Measurements from ENCODE around the gene BICRA. TPM values are rescaled to one million over a fixed set of nuclear protein-coding genes. Genes with fewer than 3 reads are reported as not detected.

BICRA gene
- total and polyA plus RNA-seq, 2 experiments from 2014 or later, result 3.4 to 5.4 TPM

DNA sequence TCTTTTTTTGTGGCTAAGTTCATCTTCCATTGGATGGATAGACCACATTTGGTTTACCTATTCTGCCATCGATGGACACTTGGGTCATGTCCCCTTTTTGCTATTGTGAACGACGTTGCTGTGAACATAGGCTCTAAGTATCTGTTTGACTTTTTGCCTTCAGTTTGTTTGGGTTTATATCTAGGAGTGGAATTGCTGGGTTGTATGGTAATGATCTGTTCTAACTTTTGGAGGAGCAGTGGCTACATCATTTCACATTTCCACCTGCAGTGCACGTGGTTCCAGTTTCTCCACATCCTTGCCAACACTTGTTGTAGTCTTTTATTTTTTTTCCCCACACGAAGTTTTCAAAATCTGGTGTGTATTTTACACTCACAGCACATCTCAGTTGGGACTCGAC is 21.7 kb downstream of the BICRA start:
- Histone ChIP-seq H2AFZ (no peak overlapping the region), H3K4me2 (no peak overlapping the region), H3K4me3 (no peak overlapping the region), H3K79me2 (peaks cover 100% of the 10 kb centered on the region), H3K4me1 (ENCODE audit: insufficient read depth) (peaks cover 3% of the 10 kb centered on the region), H3K9me3 (ENCODE audit: low read depth) (no peaks in the 10 kb centered on the region), H3K9me2 (replicated peaks; ENCODE audit: insufficient read depth) (no peaks in the 10 kb centered on the region), H3K36me3 (replicated peaks; ENCODE audit: insufficient read depth, low read depth) (no peaks in the 10 kb centered on the region), H4K20me1 (ENCODE audit: insufficient read depth, poor library complexity, severe bottlenecking) (peaks cover 52% of the 10 kb centered on the region), H3K27me3 (no peaks in the 10 kb centered on the region), H3K27ac (no peak overlapping the region)
- TF ChIP-seq EZH2 (IDR thresholded peaks at IDR 0.05; ENCODE audit: borderline replicate concordance), result no peak
- TF ChIP-seq, protein P1, sequence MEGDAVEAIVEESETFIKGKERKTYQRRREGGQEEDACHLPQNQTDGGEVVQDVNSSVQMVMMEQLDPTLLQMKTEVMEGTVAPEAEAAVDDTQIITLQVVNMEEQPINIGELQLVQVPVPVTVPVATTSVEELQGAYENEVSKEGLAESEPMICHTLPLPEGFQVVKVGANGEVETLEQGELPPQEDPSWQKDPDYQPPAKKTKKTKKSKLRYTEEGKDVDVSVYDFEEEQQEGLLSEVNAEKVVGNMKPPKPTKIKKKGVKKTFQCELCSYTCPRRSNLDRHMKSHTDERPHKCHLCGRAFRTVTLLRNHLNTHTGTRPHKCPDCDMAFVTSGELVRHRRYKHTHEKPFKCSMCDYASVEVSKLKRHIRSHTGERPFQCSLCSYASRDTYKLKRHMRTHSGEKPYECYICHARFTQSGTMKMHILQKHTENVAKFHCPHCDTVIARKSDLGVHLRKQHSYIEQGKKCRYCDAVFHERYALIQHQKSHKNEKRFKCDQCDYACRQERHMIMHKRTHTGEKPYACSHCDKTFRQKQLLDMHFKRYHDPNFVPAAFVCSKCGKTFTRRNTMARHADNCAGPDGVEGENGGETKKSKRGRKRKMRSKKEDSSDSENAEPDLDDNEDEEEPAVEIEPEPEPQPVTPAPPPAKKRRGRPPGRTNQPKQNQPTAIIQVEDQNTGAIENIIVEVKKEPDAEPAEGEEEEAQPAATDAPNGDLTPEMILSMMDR (IDR thresholded peaks at IDR 0.05; ENCODE audit: poor library complexity), result no peak
- no peak for TF ChIP-seq EZH2phosphoT487 (IDR thresholded peaks at IDR 0.05; ENCODE audit: low read depth, severe bottlenecking, unreplicated experiment)
- no peak for DNase-seq (ENCODE audit: low spot score)
- WGBS (ENCODE audit: low lambda C conversion rate, missing lambda C conversion rate), result 97% methylated on average over 6 of the region's 6 CpGs

DNA sequence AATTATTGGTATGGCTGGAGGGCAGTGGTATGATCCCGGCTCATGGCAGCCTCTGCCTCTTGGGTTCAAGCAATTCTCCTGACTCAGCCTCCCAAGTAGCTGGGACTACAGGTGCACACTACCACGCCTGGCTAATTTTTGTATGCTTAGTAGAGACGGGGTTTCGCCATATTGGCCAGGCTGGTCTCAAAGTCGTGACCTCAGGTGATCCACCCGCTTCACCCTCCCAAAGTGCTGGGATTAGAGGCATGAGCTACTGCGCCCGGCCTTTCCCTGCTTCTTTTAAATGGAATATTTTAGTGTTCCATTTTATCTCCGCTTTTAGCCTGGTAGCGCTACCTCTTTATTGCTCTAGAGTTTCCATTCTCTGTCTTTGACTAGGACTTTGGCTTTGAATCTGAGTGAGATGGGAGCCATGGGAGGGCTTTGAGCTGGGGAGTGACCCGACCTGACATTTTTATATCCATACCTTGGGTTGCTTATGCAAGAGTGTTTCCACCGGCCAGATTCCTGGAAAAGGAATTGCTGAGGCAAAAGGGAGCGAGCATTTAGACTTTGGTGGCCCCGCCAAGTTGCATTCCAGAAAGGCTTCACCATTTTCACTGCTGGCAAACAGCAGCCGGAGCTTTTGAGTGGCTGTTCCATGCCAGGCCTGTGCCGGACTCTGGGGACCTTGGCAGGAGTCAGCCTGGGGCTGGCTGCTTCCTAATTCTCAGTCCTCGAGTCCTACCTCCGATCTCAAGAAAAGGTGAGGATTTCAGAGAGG is 22.9 kb downstream of the BICRA start:
- DNase-seq (ENCODE audit: low spot score), result no peak
- WGBS (ENCODE audit: low lambda C conversion rate, missing lambda C conversion rate), result 93% methylated on average over 18 of the region's 18 CpGs
- H3K79me2 ChIP-seq, result peaks cover 100% of the 10 kb centered on the region
- no peak overlapping the region for H2AFZ ChIP-seq
- H3K27me3 ChIP-seq, result no peaks in the 10 kb centered on the region
- H3K4me1 ChIP-seq (ENCODE audit: insufficient read depth), result peaks cover 3% of the 10 kb centered on the region
- no peak for TF ChIP-seq EZH2phosphoT487 (IDR thresholded peaks at IDR 0.05; ENCODE audit: low read depth, severe bottlenecking, unreplicated experiment)
- no peak for TF ChIP-seq EZH2 (IDR thresholded peaks at IDR 0.05; ENCODE audit: borderline replicate concordance)
- TF ChIP-seq, protein P1 (IDR thresholded peaks at IDR 0.05; ENCODE audit: poor library complexity), result no peak
- H3K9me3 ChIP-seq (ENCODE audit: low read depth), result no peaks in the 10 kb centered on the region
- H3K27ac ChIP-seq, result no peak overlapping the region
- H3K4me3 ChIP-seq, result no peak overlapping the region
- no peaks in the 10 kb centered on the region for H3K9me2 ChIP-seq (replicated peaks; ENCODE audit: insufficient read depth)
- H3K36me3 ChIP-seq (replicated peaks; ENCODE audit: insufficient read depth, low read depth), result no peaks in the 10 kb centered on the region
- H3K4me2 ChIP-seq, result no peak overlapping the region
- peaks cover 47% of the 10 kb centered on the region for H4K20me1 ChIP-seq (ENCODE audit: insufficient read depth, poor library complexity, severe bottlenecking)

DNA sequence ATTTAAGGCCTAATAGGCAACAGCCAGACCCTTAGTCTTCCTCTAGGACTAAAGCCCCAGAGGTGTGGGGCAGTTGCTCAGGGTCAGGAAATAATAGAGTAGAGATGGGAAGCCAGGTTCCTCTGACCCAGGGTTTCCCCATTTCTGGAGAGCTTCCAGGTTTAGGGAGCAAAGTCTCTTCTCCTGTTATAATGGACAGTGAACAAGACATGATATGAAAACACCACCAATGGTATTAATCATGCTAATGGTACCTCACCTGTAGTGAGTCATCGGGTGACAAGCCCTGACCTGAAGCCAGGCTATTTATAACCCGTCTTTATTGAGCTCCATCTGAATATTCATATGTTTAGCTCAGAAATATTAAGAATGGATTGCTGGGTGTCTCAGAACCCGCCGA is 24.6 kb downstream of the BICRA start:
- no peaks in the 10 kb centered on the region for H3K27me3 ChIP-seq
- no peaks in the 10 kb centered on the region for H3K9me2 ChIP-seq (replicated peaks; ENCODE audit: insufficient read depth)
- peaks cover 33% of the 10 kb centered on the region for H4K20me1 ChIP-seq (ENCODE audit: insufficient read depth, poor library complexity, severe bottlenecking)
- peak overlapping the region; percentile 67 for H3K27ac ChIP-seq
- H3K36me3 ChIP-seq (replicated peaks; ENCODE audit: insufficient read depth, low read depth), result no peaks in the 10 kb centered on the region
- no peak overlapping the region for H3K4me2 ChIP-seq
- H3K79me2 ChIP-seq, result peaks cover 100% of the 10 kb centered on the region
- WGBS (ENCODE audit: low lambda C conversion rate, missing lambda C conversion rate), result 87% methylated on average over 4 of the region's 4 CpGs
- DNase-seq (ENCODE audit: low spot score), result peak; percentile 40
- TF ChIP-seq EZH2phosphoT487 (IDR thresholded peaks at IDR 0.05; ENCODE audit: low read depth, severe bottlenecking, unreplicated experiment) (no peak), EZH2 (IDR thresholded peaks at IDR 0.05; ENCODE audit: borderline replicate concordance) (no peak)
- TF ChIP-seq, protein P1 (IDR thresholded peaks at IDR 0.05; ENCODE audit: poor library complexity), result no peak
- H3K4me3 ChIP-seq, result no peak overlapping the region
- H3K4me1 ChIP-seq (ENCODE audit: insufficient read depth), result peaks cover 11% of the 10 kb centered on the region
- no peak overlapping the region for H2AFZ ChIP-seq
- H3K9me3 ChIP-seq (ENCODE audit: low read depth), result no peaks in the 10 kb centered on the region

Data from hepatocyte (in vitro differentiated cells).